Smooth muscle cell (in vitro differentiated cells): ENCODE measurements around the gene HOXD12. TPM values are rescaled to one million over a fixed set of nuclear protein-coding genes. Genes with fewer than 3 reads are reported as not detected.

Experiments
- DNase-seq: peaks from one replicate; lab custom pipeline; 2025; ENCODE audit not compliant: unreplicated experiment; lab: John Stamatoyannopoulos, UW
- H2AFZ ChIP-seq: fragments of 200-600 bp; sonication (generic); 2 replicates; pipeline ENCODE4 v1.6.0; 2016; ENCODE audit warnings: antibody characterized with exemption, low read depth, mild to moderate bottlenecking
- H3F3A ChIP-seq: fragments of 200-600 bp; sonication (generic); 2 replicates; pipeline ENCODE4 v1.6.0; 2017; ENCODE audit warnings: antibody characterized with exemption, low read depth
- H3K27ac ChIP-seq: fragments of 200-600 bp; sonication (generic); 2 replicates; pipeline ENCODE4 v1.5.1; 2016; ENCODE audit warnings: low read depth, mild to moderate bottlenecking
- H3K27me3 ChIP-seq: fragments of 200-600 bp; sonication (generic); 2 replicates; pipeline ENCODE4 v1.6.1; 2016; ENCODE audit warnings: low read depth, mild to moderate bottlenecking
- H3K36me3 ChIP-seq: fragments of 200-600 bp; sonication (generic); 2 replicates; pipeline ENCODE4 v1.5.1; 2016; ENCODE audit warnings: low read depth
- H3K4me1 ChIP-seq: fragments of 200-600 bp; sonication (generic); 2 replicates; pipeline ENCODE4 v1.5.1; 2016; ENCODE audit warnings: low read depth
- H3K4me2 ChIP-seq: fragments of 200-600 bp; sonication (generic); 2 replicates; pipeline ENCODE4 v1.6.0; 2016; ENCODE audit warnings: mild to moderate bottlenecking
- H3K4me3 ChIP-seq: fragments of 200-600 bp; sonication (generic); 2 replicates; pipeline ENCODE4 v1.5.1; 2016; ENCODE audit warnings: mild to moderate bottlenecking
- H3K79me2 ChIP-seq: fragments of 200-600 bp; sonication (generic); 2 replicates; pipeline ENCODE4 v1.6.0; 2016; ENCODE audit warnings: low read depth, mild to moderate bottlenecking
- H3K9ac ChIP-seq: fragments of 200-600 bp; sonication (generic); 2 replicates; pipeline ENCODE4 v1.6.0; 2016; ENCODE audit warnings: low read depth
- H3K9me3 ChIP-seq: fragments of 200-600 bp; sonication (generic); replicated peaks from 2 replicates; pipeline ENCODE4 v1.5.1; 2016; ENCODE audit warnings: low read depth
- H4K20me1 ChIP-seq: fragments of 200-600 bp; sonication (generic); 2 replicates; pipeline ENCODE4 v1.6.0; 2016; ENCODE audit warnings: low read depth
- CTCF ChIP-seq: fragments of 200-600 bp; sonication (generic); IDR thresholded peaks from 2 replicates; pipeline ENCODE4 v1.5.1; 2017; ENCODE audit warnings: borderline replicate concordance, mild to moderate bottlenecking, antibody characterized with exemption; ENCODE audit not compliant: insufficient read depth, poor library complexity, severe bottlenecking
- WGBS: methylation state at CpG from one replicate; pipeline ENCODE4 v1.1.7; 2016; ENCODE audit warnings: low lambda C conversion rate; 5-methylcytosine and 5-hydroxymethylcytosine counted together
- polyA plus RNA-seq: library from polyadenylated mRNA; unstranded; fragments of >200 nt; fragmentation: Nextera tagmentation; extraction: Ambion mirVana; gene quantifications from 2 replicates; pipeline ENCODE4 v1.2.1, GENCODE V29; 2016
- total RNA-seq: library from RNA; depleted of rRNA; stranded (reverse); fragments of >200 nt; gene quantifications from 2 replicates; pipeline ENCODE4 v1.2.3, GENCODE V29; 2014

Gene HOXD12
- total and polyA plus RNA-seq, 2 experiments from 2014 or later = not detected

GRCh38 chr2:176102309-176102866, 2.8 kb downstream of the HOXD12 start:
- 49% methylated on average over 7 of the region's 7 CpGs for WGBS
- Histone ChIP-seq H3K79me2 (peaks cover 11% of the 10 kb centered on the region), H3K4me2 (peak overlapping the region; percentile 92), H3K27ac (no peak overlapping the region), H3K9ac (no peak overlapping the region), H3K36me3 (no peaks in the 10 kb centered on the region), H2AFZ (no peak overlapping the region), H3F3A (peaks cover 3% of the 10 kb centered on the region), H4K20me1 (peaks cover 7% of the 10 kb centered on the region), H3K4me1 (no peaks in the 10 kb centered on the region), H3K4me3 (peak overlapping the region; percentile 57), H3K27me3 (peaks cover 95% of the 10 kb centered on the region), H3K9me3 (no peaks in the 10 kb centered on the region)
- TF ChIP-seq CTCF = no peak
- no peak for DNase-seq

- H3F3A ChIP-seq = no peaks in the 10 kb centered on the region
- H3K27ac ChIP-seq = peak overlapping the region; percentile 81
- H3K4me3 ChIP-seq = peak overlapping the region; percentile 57
- H3K36me3 ChIP-seq = no peaks in the 10 kb centered on the region
- no peaks in the 10 kb centered on the region for H3K4me1 ChIP-seq
- no peak overlapping the region for H2AFZ ChIP-seq
- no peaks in the 10 kb centered on the region for H3K9me3 ChIP-seq
- H4K20me1 ChIP-seq = peaks cover 13% of the 10 kb centered on the region
- 35% methylated on average over 7 of the region's 7 CpGs for WGBS
- H3K9ac ChIP-seq = no peak overlapping the region
- peaks cover 11% of the 10 kb centered on the region for H3K79me2 ChIP-seq
- H3K4me2 ChIP-seq = peak overlapping the region; percentile 92
- peaks cover 93% of the 10 kb centered on the region for H3K27me3 ChIP-seq
- TF ChIP-seq CTCF = no peak
- DNase-seq = no peak
Measured at GRCh38 chr2:176103194-176103593, 3.6 kb downstream of the HOXD12 start.

- Histone ChIP-seq H3F3A (no peaks in the 10 kb centered on the region), H3K4me1 (no peaks in the 10 kb centered on the region), H3K9ac (peak overlapping the region; percentile 35), H3K4me3 (peak overlapping the region; percentile 57), H3K4me2 (peak overlapping the region; percentile 92), H3K27ac (peak overlapping the region; percentile 81), H3K36me3 (no peaks in the 10 kb centered on the region), H3K79me2 (peaks cover 11% of the 10 kb centered on the region), H3K27me3 (peaks cover 92% of the 10 kb centered on the region), H4K20me1 (peaks cover 19% of the 10 kb centered on the region), H3K9me3 (no peaks in the 10 kb centered on the region), H2AFZ (no peak overlapping the region)
- TF ChIP-seq CTCF = no peak
- WGBS = 1% methylated on average over 17 of the region's 17 CpGs
- no peak for DNase-seq
Measured at GRCh38 chr2:176103742-176104315, 4.2 kb downstream of the HOXD12 start.
